ENCODE results near the gene COL15A1.

The COL15A1 gene

GRCh38 chr9:98985596-98985995 lies 41.9 kb downstream of the COL15A1 start:
- Mint-ChIP-seq H3K9me3 (no peaks in the 10 kb centered on the region), H3K27ac (no peak overlapping the region), H3K36me3 (no peaks in the 10 kb centered on the region), H3K4me3 (no peak overlapping the region), H3K4me1 (peaks cover 7% of the 10 kb centered on the region)
- no peak for ATAC-seq
- no peak for DNase-seq (ENCODE audit: low spot score in 2 of 2)

DNA sequence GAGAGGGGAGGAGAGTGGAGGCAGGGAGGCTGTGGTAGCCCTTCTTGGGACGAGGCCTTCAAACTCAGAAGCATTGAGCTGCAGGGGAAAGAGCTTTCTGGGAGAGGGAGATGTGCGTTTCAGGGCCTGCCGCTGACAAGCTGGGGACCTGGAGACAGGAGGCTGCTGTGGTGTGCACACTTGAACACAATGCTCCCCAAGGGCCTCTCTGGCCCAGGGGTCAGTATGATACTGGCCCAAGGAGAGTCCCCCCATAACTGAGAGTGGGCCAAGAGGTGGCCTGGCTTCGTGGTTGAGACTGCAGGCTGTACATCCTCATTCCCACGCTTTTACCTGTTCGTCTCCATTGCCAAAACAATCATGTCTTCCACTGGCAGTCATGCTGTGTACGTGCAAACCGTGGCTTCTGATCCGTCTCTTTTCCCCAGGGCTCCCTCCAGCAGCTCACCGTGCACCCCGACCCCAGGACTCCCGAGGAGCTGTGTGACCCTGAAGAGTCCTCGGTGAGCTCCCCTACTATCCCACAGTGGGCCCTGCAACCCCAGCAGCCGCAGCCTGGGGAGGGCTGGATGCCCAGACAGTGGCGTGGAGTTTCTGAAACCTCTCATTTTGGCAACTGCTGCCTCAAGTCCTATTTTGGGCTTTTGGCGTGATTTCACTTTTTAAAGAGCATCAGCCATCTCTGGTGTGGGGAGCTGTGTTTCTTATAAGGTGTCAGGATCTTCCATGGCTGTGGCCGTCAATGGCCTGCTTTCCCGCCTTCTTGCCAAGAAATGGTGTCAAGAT lies 43.4 kb downstream of the COL15A1 start:
- H3K9me3 Mint-ChIP-seq = no peaks in the 10 kb centered on the region
- H3K27ac Mint-ChIP-seq = no peak overlapping the region
- peaks cover 7% of the 10 kb centered on the region for H3K4me1 Mint-ChIP-seq
- H3K36me3 Mint-ChIP-seq = no peaks in the 10 kb centered on the region
- ATAC-seq (no peak), DNase-seq (ENCODE audit: low spot score in 2 of 2) (no peak)
- H3K4me3 Mint-ChIP-seq = no peak overlapping the region

- Mint-ChIP-seq H3K4me1 (peaks cover 16% of the 10 kb centered on the region), H3K9me3 (no peaks in the 10 kb centered on the region), H3K4me3 (no peak overlapping the region), H3K36me3 (no peaks in the 10 kb centered on the region), H3K27ac (peak overlapping the region; percentile 15)
- peak; percentile 38 for ATAC-seq
- DNase-seq (ENCODE audit: low spot score in 2 of 2) = no peak
Observed at GRCh38 chr9:98989036-98990000, 45.6 kb downstream of the COL15A1 start.

DNA sequence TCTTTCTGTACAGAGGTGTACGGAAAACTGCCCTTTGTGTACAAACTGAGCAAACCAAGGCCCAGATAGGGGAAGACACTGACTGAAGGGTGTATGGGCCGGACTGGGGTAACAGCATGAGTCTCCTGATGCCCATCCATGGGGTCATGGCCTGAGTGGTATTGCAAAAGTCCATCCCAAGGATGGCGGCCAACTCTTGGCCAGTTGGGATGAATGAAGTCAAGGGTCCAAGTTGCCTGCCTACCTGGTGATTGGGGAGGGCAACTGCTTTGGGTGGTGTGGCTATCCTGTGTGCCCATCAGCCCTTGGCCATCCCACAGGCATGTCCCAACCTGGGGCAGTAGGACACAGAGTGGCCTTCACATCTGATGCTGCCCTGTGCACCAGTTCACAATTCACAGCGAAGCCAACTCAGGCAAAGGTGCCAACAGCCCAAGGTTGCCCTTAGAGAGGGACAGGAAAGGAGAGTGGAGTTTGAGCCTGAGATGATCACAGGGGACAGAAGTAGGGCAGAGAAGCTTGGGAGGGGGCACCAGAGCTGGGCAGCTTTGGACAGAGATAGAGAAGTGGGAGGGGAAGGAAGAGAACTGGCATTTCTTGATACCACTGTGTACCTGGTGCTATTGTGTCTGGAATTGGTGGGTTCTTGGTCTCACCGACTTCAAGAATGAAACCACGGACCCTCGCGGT lies 46.6 kb downstream of the COL15A1 start:
- no peak overlapping the region for H3K27ac Mint-ChIP-seq
- H3K9me3 Mint-ChIP-seq = no peaks in the 10 kb centered on the region
- no peaks in the 10 kb centered on the region for H3K36me3 Mint-ChIP-seq
- no peak overlapping the region for H3K4me3 Mint-ChIP-seq
- DNase-seq (ENCODE audit: low spot score in 2 of 2) (no peak), ATAC-seq (no peak)
- peaks cover 16% of the 10 kb centered on the region for H3K4me1 Mint-ChIP-seq

DNA sequence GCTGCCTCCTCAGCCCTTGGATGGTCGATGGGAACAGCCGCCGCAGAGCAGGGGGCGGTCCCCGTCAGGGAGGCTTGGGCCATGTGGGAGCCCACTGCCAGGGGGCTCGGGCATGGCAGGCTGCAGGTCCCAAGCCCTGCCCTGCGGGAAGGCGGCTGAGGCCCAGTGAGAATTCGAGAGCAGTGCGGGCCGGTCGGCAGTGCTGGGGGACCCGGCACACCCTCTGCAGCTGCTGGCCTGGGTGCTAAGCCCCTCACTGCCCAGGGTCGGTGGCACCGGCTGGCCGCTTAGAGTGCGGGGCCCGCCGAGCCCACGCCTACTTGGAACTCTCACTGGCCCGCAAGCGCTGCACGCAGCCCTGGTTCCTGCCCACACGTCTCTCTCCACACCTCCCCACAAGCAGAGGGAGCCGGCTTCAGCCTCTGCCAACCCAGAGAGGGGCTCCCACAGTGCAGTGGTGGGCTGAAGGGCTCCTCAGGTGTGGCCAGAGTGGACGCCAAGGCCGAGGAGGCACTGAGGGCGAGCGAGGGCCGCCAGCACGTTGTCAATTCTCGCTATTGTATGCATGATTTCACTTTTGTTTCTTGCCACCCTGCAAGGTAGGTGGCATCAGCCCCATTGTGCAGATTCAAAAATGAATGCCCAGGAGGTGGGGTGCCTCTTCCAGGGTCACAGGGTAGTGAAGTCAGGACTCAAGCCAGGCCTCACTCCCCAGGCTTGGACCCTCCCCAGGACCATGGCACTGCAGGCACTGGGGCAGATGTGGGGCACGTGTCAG lies 48.6 kb downstream of the COL15A1 start:
- no peaks in the 10 kb centered on the region for H3K9me3 Mint-ChIP-seq
- H3K36me3 Mint-ChIP-seq = no peaks in the 10 kb centered on the region
- DNase-seq (ENCODE audit: low spot score in 2 of 2) (no peak), ATAC-seq (no peak)
- H3K27ac Mint-ChIP-seq = no peak overlapping the region
- peaks cover 16% of the 10 kb centered on the region for H3K4me1 Mint-ChIP-seq
- no peak overlapping the region for H3K4me3 Mint-ChIP-seq

DNA sequence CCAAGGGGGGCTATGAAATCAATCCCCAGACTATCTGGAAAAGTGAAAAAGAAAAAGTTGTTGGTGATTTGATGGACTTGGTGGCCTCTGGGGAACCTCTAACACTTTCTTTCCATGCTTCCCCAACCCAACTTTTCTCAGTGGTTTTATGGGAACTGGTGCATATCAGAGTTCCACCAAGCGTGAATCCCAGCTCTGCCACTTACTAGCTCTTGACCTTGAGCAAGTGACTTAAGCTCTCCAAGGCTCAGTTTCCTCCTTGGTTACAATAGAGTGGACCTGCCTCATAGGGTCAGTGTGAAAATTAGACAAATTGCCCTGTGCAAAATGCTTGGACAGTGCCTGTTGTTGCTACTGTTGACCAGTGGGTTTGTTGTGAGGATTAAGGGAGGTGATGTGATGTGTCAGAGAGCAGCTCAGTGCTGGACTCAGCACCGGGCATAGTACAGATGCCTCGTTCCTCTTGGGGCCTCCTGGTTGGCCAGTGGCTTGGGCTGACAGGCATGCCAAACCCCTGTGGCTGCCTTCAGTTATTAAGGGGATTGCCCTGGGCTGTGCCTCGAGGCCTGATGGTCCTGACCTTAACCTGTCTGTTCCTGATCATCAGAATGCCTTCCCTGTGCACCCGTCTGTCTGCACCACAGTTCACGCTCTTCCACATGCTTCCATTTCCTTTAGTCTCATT lies 49.3 kb downstream of the COL15A1 start:
- Mint-ChIP-seq H3K27ac (no peak overlapping the region), H3K4me3 (peak overlapping the region; percentile 10)

GRCh38 chr9:98993570-98993945 lies 49.9 kb downstream of the COL15A1 start:
- no peak for DNase-seq (ENCODE audit: low spot score in 2 of 2)
- ATAC-seq = peak; percentile 82
- Mint-ChIP-seq H3K9me3 (no peaks in the 10 kb centered on the region), H3K36me3 (no peaks in the 10 kb centered on the region), H3K27ac (peak overlapping the region; percentile 10), H3K4me1 (peaks cover 16% of the 10 kb centered on the region), H3K4me3 (peak overlapping the region; percentile 10)

More for the DNA sequence above, 49.3 kb downstream of the COL15A1 start:
- ATAC-seq (peak; percentile 9), DNase-seq (ENCODE audit: low spot score in 2 of 2) (no peak)
- peaks cover 16% of the 10 kb centered on the region for H3K4me1 Mint-ChIP-seq
- H3K9me3 Mint-ChIP-seq = no peaks in the 10 kb centered on the region
- no peaks in the 10 kb centered on the region for H3K36me3 Mint-ChIP-seq

DNA sequence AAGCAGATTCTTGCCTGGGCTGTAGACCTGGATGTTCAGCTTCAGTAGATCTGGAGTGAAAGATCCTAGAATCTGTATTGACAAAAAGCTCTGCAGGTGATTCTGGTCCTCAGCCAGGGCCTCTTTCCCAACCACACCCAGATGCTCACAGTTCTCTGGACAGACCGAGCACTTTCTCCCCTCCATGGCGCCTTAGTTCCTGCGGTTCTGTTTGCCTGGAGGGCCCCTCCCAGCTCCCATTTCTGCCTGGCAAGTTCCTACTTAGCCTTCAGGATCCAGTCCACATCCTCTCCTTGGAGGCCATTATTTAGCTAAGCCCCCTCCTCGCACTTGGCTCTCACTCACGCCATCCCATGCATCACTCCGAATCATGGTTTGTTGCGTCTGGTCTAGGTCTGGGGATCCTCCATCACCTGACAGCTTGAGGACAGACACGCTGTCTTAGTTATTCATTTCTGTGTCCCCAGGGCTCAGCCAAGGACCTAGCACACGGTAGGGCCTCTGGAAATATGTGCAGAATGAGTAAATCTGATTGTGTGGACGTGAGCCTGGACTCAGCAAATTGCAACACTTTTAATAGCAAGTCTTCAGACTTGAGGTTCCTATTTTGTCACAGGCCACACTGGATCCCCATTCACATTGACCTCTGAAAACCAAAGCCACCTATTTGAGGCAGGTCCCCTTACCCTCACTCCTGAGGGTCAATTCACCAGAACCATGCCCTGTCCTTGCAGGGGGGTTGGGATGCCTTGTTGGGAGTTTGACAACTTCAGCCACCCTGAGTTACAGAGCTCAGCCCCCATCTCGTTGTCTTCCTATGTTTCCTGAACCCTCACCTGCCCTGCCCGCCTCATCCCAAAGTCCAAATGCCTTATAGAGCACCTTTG lies 50.7 kb downstream of the COL15A1 start:
- Mint-ChIP-seq H3K36me3 (no peaks in the 10 kb centered on the region), H3K27ac (peak overlapping the region; percentile 46), H3K4me1 (peaks cover 21% of the 10 kb centered on the region), H3K4me3 (no peak overlapping the region), H3K9me3 (no peaks in the 10 kb centered on the region)
- DNase-seq (ENCODE audit: low spot score in 2 of 2) (no peak), ATAC-seq (no peak)

DNA sequence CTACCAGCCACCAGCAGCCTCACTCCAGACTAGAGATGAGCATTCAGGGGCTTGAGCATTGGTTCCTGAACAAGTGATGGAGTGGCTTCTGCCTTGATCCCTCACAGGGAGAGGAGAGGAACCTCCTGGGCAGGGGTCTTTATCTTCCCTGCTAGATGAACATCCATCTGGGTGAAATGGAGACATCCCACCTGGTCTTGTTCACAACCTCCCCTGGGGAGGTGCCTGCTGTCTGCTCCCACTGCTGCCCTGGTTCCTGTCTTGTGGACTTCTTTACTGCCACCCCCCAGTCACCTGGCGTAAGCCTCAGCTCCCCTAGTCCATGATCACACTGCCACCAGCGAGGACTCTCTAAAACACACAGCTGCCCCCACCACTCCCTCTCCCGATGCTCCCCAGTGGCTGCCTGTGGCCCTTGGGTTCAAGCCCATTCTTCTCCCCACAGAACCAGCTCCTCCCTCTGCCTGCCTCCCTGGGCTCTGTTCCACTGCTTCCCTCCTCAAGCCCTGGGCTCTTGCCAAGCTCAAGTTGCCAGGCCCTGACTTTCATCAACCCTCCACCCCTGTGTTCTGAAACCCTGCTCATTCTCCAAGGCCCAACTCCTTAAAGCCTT lies 51.5 kb downstream of the COL15A1 start:
- H3K27ac Mint-ChIP-seq = peak overlapping the region; percentile 46
- no peak for ATAC-seq

DNA sequence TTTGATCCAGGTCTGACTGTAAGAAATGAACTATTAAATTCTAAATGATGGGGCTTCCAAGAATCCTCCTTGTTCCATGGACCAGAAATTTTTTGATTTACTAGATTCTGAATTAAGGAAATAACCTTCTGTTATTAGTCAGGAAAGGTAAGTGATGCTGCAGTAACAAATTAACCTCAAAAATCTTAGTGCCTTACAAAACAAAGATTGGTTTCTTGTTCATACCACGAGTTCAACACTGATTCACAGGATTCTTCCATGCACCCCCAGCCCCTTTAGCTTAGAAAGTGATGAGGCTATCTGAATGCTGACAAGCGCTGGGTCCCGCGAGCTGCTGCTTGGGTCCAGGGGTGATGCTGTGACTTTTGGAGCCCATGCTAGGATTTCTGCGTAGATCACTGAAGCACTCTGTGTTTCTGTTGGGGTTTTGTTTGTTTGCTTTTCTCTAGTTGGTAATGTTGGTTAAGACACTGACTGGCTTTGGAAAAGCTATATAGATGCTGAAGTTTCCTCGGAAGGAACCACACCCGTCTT lies 52.3 kb downstream of the COL15A1 start:
- peaks cover 25% of the 10 kb centered on the region for H3K4me1 Mint-ChIP-seq
- H3K9me3 Mint-ChIP-seq = no peaks in the 10 kb centered on the region
- ATAC-seq (no peak), DNase-seq (ENCODE audit: low spot score in 2 of 2) (no peak)
- H3K36me3 Mint-ChIP-seq = no peaks in the 10 kb centered on the region
- no peak overlapping the region for H3K27ac Mint-ChIP-seq
- no peak overlapping the region for H3K4me3 Mint-ChIP-seq

More for the DNA sequence above, 51.5 kb downstream of the COL15A1 start:
- DNase-seq (ENCODE audit: low spot score in 2 of 2) = no peak
- no peaks in the 10 kb centered on the region for H3K9me3 Mint-ChIP-seq
- peaks cover 17% of the 10 kb centered on the region for H3K4me1 Mint-ChIP-seq
- no peak overlapping the region for H3K4me3 Mint-ChIP-seq
- no peaks in the 10 kb centered on the region for H3K36me3 Mint-ChIP-seq

DNA sequence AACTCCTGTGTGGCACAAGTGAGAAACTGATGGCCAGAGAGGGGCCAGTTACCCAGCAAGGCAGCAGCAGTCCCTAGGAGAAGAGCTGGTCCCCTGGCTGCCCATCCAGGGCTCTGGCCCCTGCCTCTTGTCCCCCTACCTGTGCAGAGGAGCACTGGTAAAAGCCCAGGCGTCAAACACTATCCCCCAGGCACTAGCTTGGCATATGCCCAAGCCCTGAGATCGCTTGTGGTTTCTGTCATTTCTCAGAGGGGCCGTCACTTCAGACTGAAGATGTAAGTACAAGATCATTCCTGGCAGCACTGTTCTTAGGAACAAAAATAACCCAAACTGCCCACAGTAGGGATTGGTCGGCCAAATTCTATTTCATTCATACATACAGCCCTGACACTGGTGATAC lies 53.9 kb downstream of the COL15A1 start:
- H3K4me1 Mint-ChIP-seq = peaks cover 33% of the 10 kb centered on the region
- no peaks in the 10 kb centered on the region for H3K36me3 Mint-ChIP-seq
- no peak overlapping the region for H3K4me3 Mint-ChIP-seq
- ATAC-seq = no peak
- no peak for DNase-seq (ENCODE audit: low spot score in 2 of 2)
- no peak overlapping the region for H3K27ac Mint-ChIP-seq
- no peaks in the 10 kb centered on the region for H3K9me3 Mint-ChIP-seq

DNA sequence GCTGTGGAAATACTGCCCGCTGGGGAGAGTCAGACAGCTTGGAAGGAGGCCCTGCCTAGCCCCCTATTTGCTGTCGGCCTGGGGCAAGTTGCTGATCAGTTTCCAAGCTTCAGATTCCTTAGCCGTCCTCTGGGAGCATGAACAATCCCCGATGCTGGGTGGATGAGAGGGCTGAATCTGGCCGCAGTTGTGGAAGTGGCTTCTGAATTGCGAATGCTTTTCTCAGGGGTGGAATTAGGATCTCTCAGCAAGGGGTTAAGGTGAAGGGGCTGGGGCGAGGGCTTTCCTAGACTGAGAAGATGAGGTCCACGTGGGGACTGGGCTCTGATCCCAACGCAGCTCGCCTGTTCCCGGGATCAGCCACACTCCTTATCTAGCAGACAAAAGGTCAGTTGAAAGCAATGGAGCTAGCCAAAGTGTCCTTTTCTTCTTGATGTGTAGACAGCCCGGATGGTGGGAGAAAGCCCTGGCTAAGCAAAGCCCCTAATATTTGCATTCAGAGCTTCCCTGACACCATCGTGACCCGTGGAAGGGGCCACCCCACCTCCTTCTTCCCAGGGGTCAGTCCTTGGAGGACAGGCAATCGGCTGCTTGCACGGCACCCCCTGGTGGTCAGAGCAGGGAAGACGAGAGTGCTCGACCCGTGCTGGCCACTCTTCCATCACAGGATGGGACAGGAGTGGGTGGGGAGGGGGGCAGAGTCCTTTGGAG lies 54.9 kb downstream of the COL15A1 start:
- no peaks in the 10 kb centered on the region for H3K36me3 Mint-ChIP-seq
- peaks cover 31% of the 10 kb centered on the region for H3K4me1 Mint-ChIP-seq
- no peak overlapping the region for H3K27ac Mint-ChIP-seq
- no peaks in the 10 kb centered on the region for H3K9me3 Mint-ChIP-seq
- no peak overlapping the region for H3K4me3 Mint-ChIP-seq
- ATAC-seq (peak; percentile 67), DNase-seq (ENCODE audit: low spot score in 2 of 2) (peak; percentile 61 to 86)

Data from stimulated activated effector memory CD8-positive, alpha-beta T cell treated with anti-CD3 and anti-CD28 coated beads, Interleukin-12 subunit alpha, Interleukin-12 subunit beta, amount 100 ng/mL, for 72 hours (primary cell).